ENCODE data around the gene B9D1.

Gene B9D1

GRCh38 chr17:19302791-19303331 lies 59.7 kb downstream of the B9D1 start:
- no peak for DNase-seq (ENCODE audit: low read depth)

- no peak for DNase-seq (ENCODE audit: low read depth)
These were observed 60.5 kb downstream of the B9D1 start for GRCh38 chr17:19301973-19302372.

GRCh38 chr17:19301274-19301951 lies 61.1 kb downstream of the B9D1 start:
- DNase-seq (ENCODE audit: low read depth) = no peak

GRCh38 chr17:19299866-19300265 lies 62.7 kb downstream of the B9D1 start:
- no peak for DNase-seq (ENCODE audit: low read depth)

- DNase-seq (ENCODE audit: low read depth) = no peak
These were observed 63.2 kb downstream of the B9D1 start for GRCh38 chr17:19299214-19299747.

- no peak for DNase-seq (ENCODE audit: low read depth)
These were observed 63.8 kb downstream of the B9D1 start for GRCh38 chr17:19298569-19299213.

GRCh38 chr17:19296786-19297778 lies 65.4 kb downstream of the B9D1 start:
- no peak for DNase-seq (ENCODE audit: low read depth)

- DNase-seq (ENCODE audit: low read depth) = no peak
These were observed 66.9 kb downstream of the B9D1 start for GRCh38 chr17:19295473-19296135.

- DNase-seq (ENCODE audit: low read depth) = no peak
These were observed 68.1 kb downstream of the B9D1 start for GRCh38 chr17:19294443-19294842.

Data from activated gamma-delta T cell treated with anti-CD3 and anti-CD28 coated beads, Interleukin-2, amount 50 U/mL, for 16 hours (primary cell).